ENCODE data around the gene SH3RF2. TPM values are rescaled to one million over a fixed set of nuclear protein-coding genes. Genes with fewer than 3 reads are reported as not detected.

Gene SH3RF2
- total and polyA plus RNA-seq, 2 experiments from 2014 or later, result 38.3 to 43.1 TPM

GRCh38 chr5:146059460-146060220, 123.3 kb downstream of the SH3RF2 start:
- no peaks in the 10 kb centered on the region for H3K27me3 ChIP-seq
- H3K9me3 ChIP-seq (ENCODE audit: low read depth), result no peaks in the 10 kb centered on the region
- H3K4me1 ChIP-seq (ENCODE audit: low read depth), result peaks cover 36% of the 10 kb centered on the region
- H3K4me3 ChIP-seq, result no peak overlapping the region
- peak overlapping the region; percentile 96 for H3K27ac ChIP-seq
- H3K36me3 ChIP-seq, result no peaks in the 10 kb centered on the region
- no peak for TF ChIP-seq CTCF (IDR thresholded peaks at IDR 0.05; ENCODE audit: low read depth, low read length)
- DNase-seq (ENCODE audit: low read depth in 1 of 2, low spot score in 1 of 2), result peak; percentile 57 to 80

- no peak overlapping the region for H3K4me3 ChIP-seq
- no peaks in the 10 kb centered on the region for H3K36me3 ChIP-seq
- H3K27ac ChIP-seq, result peak overlapping the region; percentile 96
- no peaks in the 10 kb centered on the region for H3K9me3 ChIP-seq (ENCODE audit: low read depth)
- DNase-seq (ENCODE audit: low read depth in 1 of 2, low spot score in 1 of 2), result no peak
- peaks cover 36% of the 10 kb centered on the region for H3K4me1 ChIP-seq (ENCODE audit: low read depth)
- H3K27me3 ChIP-seq, result no peaks in the 10 kb centered on the region
- TF ChIP-seq CTCF (IDR thresholded peaks at IDR 0.05; ENCODE audit: low read depth, low read length), result no peak
Measured at GRCh38 chr5:146060221-146060585, 123.8 kb downstream of the SH3RF2 start.

- Histone ChIP-seq H3K9me3 (ENCODE audit: low read depth) (no peaks in the 10 kb centered on the region), H3K36me3 (no peaks in the 10 kb centered on the region), H3K4me1 (ENCODE audit: low read depth) (peaks cover 20% of the 10 kb centered on the region), H3K27ac (peak overlapping the region; percentile 53), H3K27me3 (no peaks in the 10 kb centered on the region), H3K4me3 (no peak overlapping the region)
- no peak for TF ChIP-seq CTCF (IDR thresholded peaks at IDR 0.05; ENCODE audit: low read depth, low read length)
- DNase-seq (ENCODE audit: low read depth in 1 of 2, low spot score in 1 of 2), result no peak
Measured at GRCh38 chr5:146066968-146067367, 130.6 kb downstream of the SH3RF2 start.

GRCh38 chr5:146068206-146068605, 131.8 kb downstream of the SH3RF2 start:
- H3K27me3 ChIP-seq, result no peaks in the 10 kb centered on the region
- peaks cover 32% of the 10 kb centered on the region for H3K4me1 ChIP-seq (ENCODE audit: low read depth)
- H3K27ac ChIP-seq, result peak overlapping the region; percentile 94
- DNase-seq (ENCODE audit: low read depth in 1 of 2, low spot score in 1 of 2), result no peak
- no peaks in the 10 kb centered on the region for H3K9me3 ChIP-seq (ENCODE audit: low read depth)
- H3K36me3 ChIP-seq, result no peaks in the 10 kb centered on the region
- no peak overlapping the region for H3K4me3 ChIP-seq
- TF ChIP-seq CTCF (IDR thresholded peaks at IDR 0.05; ENCODE audit: low read depth, low read length), result no peak

- Histone ChIP-seq H3K9me3 (ENCODE audit: low read depth) (no peaks in the 10 kb centered on the region), H3K27me3 (no peaks in the 10 kb centered on the region), H3K4me1 (ENCODE audit: low read depth) (peaks cover 39% of the 10 kb centered on the region), H3K4me3 (no peak overlapping the region), H3K36me3 (no peaks in the 10 kb centered on the region), H3K27ac (peak overlapping the region; percentile 94)
- DNase-seq (ENCODE audit: low read depth in 1 of 2, low spot score in 1 of 2), result no peak
- no peak for TF ChIP-seq CTCF (IDR thresholded peaks at IDR 0.05; ENCODE audit: low read depth, low read length)
Measured at GRCh38 chr5:146068977-146069779, 132.8 kb downstream of the SH3RF2 start.
